ENCODE data around the gene CBX7. TPM values are rescaled to one million over a fixed set of nuclear protein-coding genes. Genes with fewer than 3 reads are reported as not detected.

CBX7 gene
- polyA plus RNA-seq, 1 experiment = 2.2 TPM

- Histone ChIP-seq H3K9me3 (ENCODE audit: control insufficient read depth, insufficient read depth, low read length) (no peaks in the 10 kb centered on the region), H3K27me3 (ENCODE audit: control insufficient read depth, insufficient read depth, low read length) (peaks cover 28% of the 10 kb centered on the region), H3K27ac (ENCODE audit: low read depth, low read length) (no peak overlapping the region), H3K4me3 (ENCODE audit: low read depth, low read length) (no peak overlapping the region)
- no peak for DNase-seq (ENCODE audit: low read depth, low spot score)
- ChIA-PET CTCF (no interaction called here), POLR2A (no interaction called here)
- TF ChIP-seq CTCF (IDR thresholded peaks at IDR 0.05; ENCODE audit: low read depth, low read length) = no peak
Observed at GRCh38 chr22:39109361-39109760, 43.1 kb downstream of the CBX7 start.

DNA sequence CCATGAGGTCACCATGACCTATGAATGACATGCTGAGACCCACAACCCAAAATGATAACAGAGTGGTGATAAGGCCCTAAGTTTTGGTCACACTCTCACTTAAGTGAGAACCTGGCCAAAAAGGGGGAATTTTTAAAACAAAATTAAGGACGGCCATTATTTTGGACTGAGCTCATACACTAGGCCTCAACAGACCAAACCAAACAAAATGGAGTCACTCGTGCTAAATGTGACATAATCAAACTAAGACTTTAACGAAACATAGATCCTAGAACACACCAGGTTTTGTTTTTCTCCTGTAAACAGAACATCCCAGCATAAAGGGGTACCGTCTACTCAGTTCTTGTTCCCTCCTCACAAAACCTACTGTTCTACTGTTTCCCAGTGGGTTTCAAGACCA, 44.0 kb downstream of the CBX7 start:
- H3K27ac ChIP-seq (ENCODE audit: low read depth, low read length) = no peak overlapping the region
- CTCF ChIA-PET = no interaction called here
- H3K4me3 ChIP-seq (ENCODE audit: low read depth, low read length) = no peak overlapping the region
- TF ChIP-seq CTCF (IDR thresholded peaks at IDR 0.05; ENCODE audit: low read depth, low read length) = no peak
- peaks cover 22% of the 10 kb centered on the region for H3K27me3 ChIP-seq (ENCODE audit: control insufficient read depth, insufficient read depth, low read length)
- POLR2A ChIA-PET = no interaction called here
- H3K9me3 ChIP-seq (ENCODE audit: control insufficient read depth, insufficient read depth, low read length) = no peaks in the 10 kb centered on the region
- DNase-seq (ENCODE audit: low read depth, low spot score) = no peak

DNA sequence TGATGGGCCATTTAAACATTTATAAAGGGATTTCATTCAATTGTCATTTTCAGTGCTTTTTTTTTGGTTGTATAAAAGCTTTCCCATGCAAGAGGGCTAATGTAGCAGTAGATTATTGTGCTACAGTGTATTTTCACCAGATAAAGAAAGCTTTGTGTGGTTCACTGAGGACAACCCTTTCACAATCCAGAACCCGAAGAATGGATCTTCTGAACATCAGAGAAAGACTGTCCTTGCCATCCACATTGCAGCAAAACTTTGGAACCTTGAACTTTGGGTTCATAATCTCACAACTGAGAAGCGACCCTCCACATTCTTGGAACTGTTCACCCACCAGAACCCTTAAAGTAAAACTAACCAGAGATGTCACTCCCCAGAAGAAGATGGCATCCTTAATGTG, 46.2 kb downstream of the CBX7 start:
- peaks cover 16% of the 10 kb centered on the region for H3K27me3 ChIP-seq (ENCODE audit: control insufficient read depth, insufficient read depth, low read length)
- DNase-seq (ENCODE audit: low read depth, low spot score) = no peak
- POLR2A ChIA-PET = interaction anchor here (0.6 kb wide), 1 partner anchor 344 kb away, joined by 3 read pairs; no protein-coding TSS in a partner anchor
- H3K4me3 ChIP-seq (ENCODE audit: low read depth, low read length) = no peak overlapping the region
- no peaks in the 10 kb centered on the region for H3K9me3 ChIP-seq (ENCODE audit: control insufficient read depth, insufficient read depth, low read length)
- no peak overlapping the region for H3K27ac ChIP-seq (ENCODE audit: low read depth, low read length)
- no peak for TF ChIP-seq CTCF (IDR thresholded peaks at IDR 0.05; ENCODE audit: low read depth, low read length)
- CTCF ChIA-PET = interaction anchor here (1.1 kb wide), 1 partner anchor 11 kb away, joined by 4 read pairs; no protein-coding TSS in a partner anchor

- TF ChIP-seq CTCF (IDR thresholded peaks at IDR 0.05; ENCODE audit: low read depth, low read length) = no peak
- H3K9me3 ChIP-seq (ENCODE audit: control insufficient read depth, insufficient read depth, low read length) = no peaks in the 10 kb centered on the region
- H3K4me3 ChIP-seq (ENCODE audit: low read depth, low read length) = no peak overlapping the region
- CTCF ChIA-PET = no interaction called here
- POLR2A ChIA-PET = no interaction called here
- no peak overlapping the region for H3K27ac ChIP-seq (ENCODE audit: low read depth, low read length)
- DNase-seq (ENCODE audit: low read depth, low spot score) = no peak
- peaks cover 9% of the 10 kb centered on the region for H3K27me3 ChIP-seq (ENCODE audit: control insufficient read depth, insufficient read depth, low read length)
Observed at GRCh38 chr22:39103431-39103830, 49.0 kb downstream of the CBX7 start.

DNA sequence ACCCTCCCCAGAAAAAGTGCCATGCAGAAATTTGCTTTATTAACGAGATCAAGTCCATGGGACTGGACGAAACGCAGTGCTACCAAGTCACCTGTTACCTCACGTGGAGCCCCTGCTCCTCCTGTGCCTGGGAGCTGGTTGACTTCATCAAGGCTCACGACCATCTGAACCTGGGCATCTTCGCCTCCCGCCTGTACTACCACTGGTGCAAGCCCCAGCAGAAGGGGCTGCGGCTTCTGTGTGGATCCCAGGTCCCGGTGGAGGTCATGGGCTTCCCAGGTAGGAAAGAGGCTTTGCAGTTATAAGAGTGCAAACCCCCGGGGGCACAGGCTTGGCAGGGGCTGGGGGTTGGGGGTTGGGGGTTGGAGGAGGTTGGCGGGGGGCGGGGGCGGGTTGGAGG, 51.3 kb downstream of the CBX7 start:
- TF ChIP-seq CTCF (IDR thresholded peaks at IDR 0.05; ENCODE audit: low read depth, low read length) = no peak
- peaks cover 5% of the 10 kb centered on the region for H3K27me3 ChIP-seq (ENCODE audit: control insufficient read depth, insufficient read depth, low read length)
- H3K9me3 ChIP-seq (ENCODE audit: control insufficient read depth, insufficient read depth, low read length) = no peaks in the 10 kb centered on the region; the same call in 1 of the 2 replicates
- no peak for DNase-seq (ENCODE audit: low read depth, low spot score)
- ChIA-PET POLR2A (no interaction called here), CTCF (no interaction called here)
- H3K27ac ChIP-seq (ENCODE audit: low read depth, low read length) = no peak overlapping the region
- H3K4me3 ChIP-seq (ENCODE audit: low read depth, low read length) = no peak overlapping the region
